ENCODE results near the gene SOX6. TPM values are rescaled to one million over a fixed set of nuclear protein-coding genes. Genes with fewer than 3 reads are reported as not detected.
"Not testable (repeated sequence)": the region's sequence is repeated elsewhere in the genome, so short reads cannot be mapped to it uniquely, and the experiment has no call there.

Gene SOX6
- total and polyA plus RNA-seq, 12 donors = 0.71 to 13.9 (median 6.7) TPM

DNA sequence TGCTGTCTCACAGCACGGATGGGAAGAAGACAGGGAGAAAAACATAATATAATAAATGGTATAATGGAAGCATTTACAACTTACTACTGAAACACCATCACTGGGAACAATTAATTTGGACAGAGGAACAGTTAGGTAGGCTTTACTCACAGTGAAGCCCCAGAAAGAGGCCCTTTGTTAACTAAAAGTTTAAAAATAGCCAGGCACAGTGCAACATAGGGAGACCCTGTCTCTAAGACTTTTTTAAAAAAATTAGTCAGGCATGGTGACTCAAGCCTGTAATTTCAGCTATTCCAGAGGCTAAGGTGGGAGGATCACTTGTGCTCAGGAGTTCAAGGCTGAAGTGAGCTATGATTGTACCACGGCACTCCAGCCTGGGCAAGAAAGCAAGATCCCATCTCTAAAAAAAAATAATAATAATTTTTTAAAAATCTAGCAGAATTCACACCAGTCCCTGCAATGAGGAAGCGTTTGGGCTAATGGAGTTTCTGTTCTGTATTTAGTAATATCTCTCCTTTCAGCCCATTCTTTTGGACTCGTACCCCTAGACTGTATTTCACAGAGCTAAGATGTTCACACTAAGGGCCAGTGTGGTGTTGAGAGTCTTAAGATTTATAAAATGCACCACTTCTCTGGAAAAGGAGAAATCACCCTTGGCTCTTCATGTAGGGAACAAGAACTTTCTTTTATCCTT, 275.5 kb downstream of the SOX6 start:
- 63 to 77% (median 73%) methylated on average over 4 of the region's 4 CpGs for WGBS, 4 donors
- no peak for DNase-seq
- H3K36me3 ChIP-seq (replicated peaks in 1 of 2) = no peaks in the 10 kb centered on the region
- H3K4me3 ChIP-seq = no peak overlapping the region
- intact Hi-C loops (cut with DNase I) = no loop called here
- TF ChIP-seq CTCF (IDR thresholded peaks at IDR 0.05) = no peak
- TF ChIP-seq POLR2A (IDR thresholded peaks at IDR 0.05) = no peak
- no peaks in the 10 kb centered on the region for H3K27me3 ChIP-seq
- no peaks in the 10 kb centered on the region for H3K9me3 ChIP-seq (replicated peaks in 1 of 3)
- no peak overlapping the region for H3K27ac ChIP-seq
- no peaks in the 10 kb centered on the region for H3K4me1 ChIP-seq (replicated peaks in 1 of 2)

- Histone ChIP-seq H3K36me3 (replicated peaks in 1 of 2) (no peaks in the 10 kb centered on the region), H3K4me3 (no peak overlapping the region), H3K27me3 (no peaks in the 10 kb centered on the region), H3K9me3 (replicated peaks in 1 of 3) (no peaks in the 10 kb centered on the region), H3K4me1 (replicated peaks in 1 of 2) (no peaks in the 10 kb centered on the region), H3K27ac (no peak overlapping the region)
- TF ChIP-seq CTCF (IDR thresholded peaks at IDR 0.05) (no peak), POLR2A (IDR thresholded peaks at IDR 0.05) (no peak)
- intact Hi-C loops (cut with DNase I) = no loop called here
- WGBS, 4 donors = 87 to 98% (median 91%) methylated on average over 3 of the region's 3 CpGs
- DNase-seq = no peak
Measured at GRCh38 chr11:16078936-16079335, 277.4 kb downstream of the SOX6 start.

DNA sequence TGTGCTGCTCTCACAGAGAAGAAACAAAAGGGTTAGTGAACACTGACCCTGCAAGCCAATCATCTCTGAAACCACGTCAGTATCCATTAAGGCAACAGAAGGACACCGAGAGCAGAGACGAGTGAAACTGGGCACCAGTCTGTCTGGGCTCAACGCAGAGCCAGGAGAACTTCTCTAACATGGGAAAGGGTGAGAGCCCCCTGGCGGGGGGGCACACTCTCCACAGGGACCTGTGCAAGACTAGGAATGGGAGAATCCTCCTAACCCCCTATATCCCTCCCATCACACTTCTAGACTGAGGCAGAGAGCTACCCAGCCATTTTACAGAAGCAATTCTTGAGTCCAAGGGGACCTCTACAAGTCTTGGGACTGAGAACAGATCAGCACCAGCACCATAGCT, 285.8 kb downstream of the SOX6 start:
- TF ChIP-seq CTCF (IDR thresholded peaks at IDR 0.05) = no peak
- no peak for TF ChIP-seq POLR2A (IDR thresholded peaks at IDR 0.05)
- intact Hi-C loops (cut with DNase I) = no loop called here
- 84 to 96% (median 87%) methylated on average over 5 of the region's 5 CpGs for WGBS, 4 donors
- Histone ChIP-seq H3K27ac (no peak overlapping the region), H3K4me3 (no peak overlapping the region), H3K9me3 (replicated peaks in 1 of 3) (no peaks in the 10 kb centered on the region), H3K4me1 (replicated peaks in 1 of 2) (no peaks in the 10 kb centered on the region), H3K27me3 (no peaks in the 10 kb centered on the region), H3K36me3 (replicated peaks in 1 of 2) (no peaks in the 10 kb centered on the region)
- DNase-seq = no peak

GRCh38 chr11:16067268-16067667, 289.1 kb downstream of the SOX6 start:
- WGBS, 4 donors = 77 to 95% (median 87%) methylated on average over 3 of the region's 3 CpGs
- H3K27ac ChIP-seq; intact Hi-C loops (cut with DNase I); DNase-seq; H3K27me3 ChIP-seq; H3K4me3 ChIP-seq; H3K36me3 ChIP-seq (replicated peaks in 1 of 2); H3K4me1 ChIP-seq (replicated peaks in 1 of 2); H3K9me3 ChIP-seq (replicated peaks in 1 of 3): not testable (repeated sequence)

GRCh38 chr11:16059332-16059731, 297.0 kb downstream of the SOX6 start:
- no peaks in the 10 kb centered on the region for H3K36me3 ChIP-seq (replicated peaks in 1 of 2)
- DNase-seq = no peak
- intact Hi-C loops (cut with DNase I) = no loop called here
- H3K4me3 ChIP-seq = no peak overlapping the region
- H3K9me3 ChIP-seq (replicated peaks in 1 of 3) = no peaks in the 10 kb centered on the region
- H3K27me3 ChIP-seq = no peaks in the 10 kb centered on the region
- H3K4me1 ChIP-seq (replicated peaks in 1 of 2) = no peaks in the 10 kb centered on the region
- TF ChIP-seq CTCF (IDR thresholded peaks at IDR 0.05) (no peak), POLR2A (IDR thresholded peaks at IDR 0.05) (no peak)
- 79 to 94% (median 88%) methylated on average over 1 of the region's 1 CpG for WGBS, 4 donors
- H3K27ac ChIP-seq = no peak overlapping the region
